Spleen (tissue), 11 donors: Measurements from ENCODE around the gene RCSD1. TPM values are rescaled to one million over a fixed set of nuclear protein-coding genes. Genes with fewer than 3 reads are reported as not detected.

ENCODE experiments used
- DNase-seq: peaks from one replicate; pipeline ENCODE4 v3.0.0-alpha.2; 2020
- H3K27ac ChIP-seq, 8 donors: fragments of 200-600 bp; sonication (generic) in 7 of 8; 1 replicate in 4 of 8; 2 replicates in 4 of 8; pipeline versions ENCODE4 v1.5.0 to v1.8.0; 2016 to 2021; ENCODE audit warnings: inconsistent platforms in 4 of 8, mild to moderate bottlenecking in 4 of 8, moderate library complexity in 1 of 8
- H3K27me3 ChIP-seq, 7 donors: fragments of 200-600 bp; sonication (generic) in 6 of 7; replicated peaks in 1 of 7; 1 replicate in 4 of 7; 2 replicates in 3 of 7; pipeline versions ENCODE4 v1.5.0 to v1.8.0; 2016 to 2021; ENCODE audit warnings: inconsistent platforms in 3 of 7, mild to moderate bottlenecking in 1 of 7
- H3K36me3 ChIP-seq, 6 donors: fragments of 200-600 bp; sonication (generic) in 5 of 6; 1 replicate in 4 of 6; 2 replicates in 2 of 6; pipeline versions ENCODE4 v1.5.0 to v1.8.0; 2016 to 2021; ENCODE audit warnings: inconsistent platforms in 2 of 6
- H3K4me1 ChIP-seq, 6 donors: fragments of 200-600 bp; sonication (generic) in 5 of 6; 1 replicate in 3 of 6; 2 replicates in 3 of 6; pipeline versions ENCODE4 v1.5.0 to v1.8.0; 2016 to 2021; ENCODE audit warnings: inconsistent platforms in 3 of 6
- H3K4me3 ChIP-seq, 8 donors: fragments of 200-600 bp; sonication (generic) in 7 of 8; 1 replicate in 4 of 8; 2 replicates in 4 of 8; pipeline versions ENCODE4 v1.5.0 to v1.8.0; 2016 to 2021; ENCODE audit warnings: inconsistent platforms in 4 of 8, mild to moderate bottlenecking in 4 of 8, moderate library complexity in 2 of 8
- H3K9me3 ChIP-seq, 8 donors: fragments of 200-600 bp; sonication (generic) in 7 of 8; 1 replicate in 4 of 8; 2 replicates in 4 of 8; pipeline versions ENCODE4 v1.5.0 to v1.8.0; 2016 to 2021; ENCODE audit warnings: inconsistent platforms in 4 of 8
- POLR2A ChIP-seq, 3 donors: fragments of 450-650 bp; IDR thresholded peaks; one replicate each; pipeline ENCODE4 v1.5.1; 2017; ENCODE audit warnings: antibody characterized with exemption in 3 of 3, mild to moderate bottlenecking in 1 of 3
- POLR2AphosphoS5 ChIP-seq, 3 donors: sonication (generic); formaldehyde crosslinking; IDR thresholded peaks; one replicate each; pipeline ENCODE4 v1.5.1; 2017; ENCODE audit warnings: antibody characterized with exemption in 3 of 3
- WGBS, 5 donors: extraction: QIAGEN DNeasy Blood & Tissue Kit in 3 of 5; methylation state at CpG; one replicate each; pipeline versions ENCODE4 v1.1.5 to v1.1.7; 2013 to 2018; 5-methylcytosine and 5-hydroxymethylcytosine counted together
- intact Hi-C: fragments of 100-400 bp; cut with DNase I; formaldehyde crosslinking; loops from one replicate; pipeline ENCODE4 v1.15.0; 2023; ENCODE audit warnings: low total_unique reads
- polyA plus RNA-seq, 3 donors: library from polyadenylated mRNA; stranded (reverse); fragments of 200-250 nt; gene quantifications; one replicate each; pipeline ENCODE4 v1.2.1, GENCODE V29; 2013
- total RNA-seq, 7 donors: library from RNA; depleted of rRNA in 3 of 7; stranded (reverse); fragments of >200 nt in 3 of 7; fragmentation: NEBNext Ultra II Directional in 4 of 7; extraction: Animal tissue kit (Norgen Biotek cat#: 25700) in 4 of 7; gene quantifications; one replicate each; pipeline versions ENCODE4 v1.1.0 to v1.2.1, GENCODE V29; 2016 to 2021
- TF ChIP-seq, protein P1 (sequence below), 11 experiments: fragments of 200-600 bp in 7 of 11; fragments of 450-650 bp in 4 of 11; sonication (generic) in 4 of 11; IDR thresholded peaks in 8 of 11; conservative IDR thresholded peaks in 3 of 11; 1 replicate in 7 of 11; 2 replicates in 4 of 11; pipeline versions ENCODE4 v1.4.0 to v1.8.0; 2016 to 2021; ENCODE audit warnings: antibody characterized with exemption in 11 of 11, inconsistent platforms in 4 of 11, mild to moderate bottlenecking in 1 of 11
- donor health status: healthy with polysubstance abuse.
- donor health status: DM: no; HTN: no; CAD: no; lungs with moderate emphysema.
- donor health status: DM: no; HTN: no; CAD: no.
- donor health status: Bipolar disorder and iron deficiency.
- donor health status: healthy.
- donor health status: DM: no; HTN: no; CAD: no.
- donor health status: DM: yes; HTN: yes; CAD: no.

The RCSD1 gene
- total and polyA plus RNA-seq, 10 donors = 58.9 to 144 (median 107) TPM

GRCh38 chr1:167631936-167632614 is 2.0 kb downstream of the RCSD1 start:
- WGBS, 5 donors = 13 to 33% (median 30%) methylated on average over 4 of the region's 4 CpGs
- peaks cover 0 to 41% (median 1%) of the 10 kb centered on the region in 6 donors for H3K36me3 ChIP-seq
- intact Hi-C loops = no loop called here
- no peaks in the 10 kb centered on the region for H3K27me3 ChIP-seq
- peak overlapping the region; percentile 86 to 100 (median 96) for H3K27ac ChIP-seq
- peak; percentile 83 for DNase-seq
- peak overlapping the region; percentile 52 to 92 (median 75) for H3K4me3 ChIP-seq
- H3K4me1 ChIP-seq = peaks cover 62 to 99% (median 81%) of the 10 kb centered on the region in 6 donors
- TF ChIP-seq POLR2AphosphoS5 (IDR thresholded peaks at IDR 0.05) (peak in 2 of 3 donors; percentile 49 to 64), POLR2A (IDR thresholded peaks at IDR 0.05) (no peak)
- no peaks in the 10 kb centered on the region for H3K9me3 ChIP-seq

GRCh38 chr1:167633258-167633944 is 3.4 kb downstream of the RCSD1 start:
- no peaks in the 10 kb centered on the region for H3K27me3 ChIP-seq
- peak overlapping the region in 5 of 8 donors; percentile 6 to 92 (median 75) for H3K4me3 ChIP-seq
- TF ChIP-seq POLR2A (IDR thresholded peaks at IDR 0.05) (no peak), POLR2AphosphoS5 (IDR thresholded peaks at IDR 0.05) (no peak)
- TF ChIP-seq, protein P1, sequence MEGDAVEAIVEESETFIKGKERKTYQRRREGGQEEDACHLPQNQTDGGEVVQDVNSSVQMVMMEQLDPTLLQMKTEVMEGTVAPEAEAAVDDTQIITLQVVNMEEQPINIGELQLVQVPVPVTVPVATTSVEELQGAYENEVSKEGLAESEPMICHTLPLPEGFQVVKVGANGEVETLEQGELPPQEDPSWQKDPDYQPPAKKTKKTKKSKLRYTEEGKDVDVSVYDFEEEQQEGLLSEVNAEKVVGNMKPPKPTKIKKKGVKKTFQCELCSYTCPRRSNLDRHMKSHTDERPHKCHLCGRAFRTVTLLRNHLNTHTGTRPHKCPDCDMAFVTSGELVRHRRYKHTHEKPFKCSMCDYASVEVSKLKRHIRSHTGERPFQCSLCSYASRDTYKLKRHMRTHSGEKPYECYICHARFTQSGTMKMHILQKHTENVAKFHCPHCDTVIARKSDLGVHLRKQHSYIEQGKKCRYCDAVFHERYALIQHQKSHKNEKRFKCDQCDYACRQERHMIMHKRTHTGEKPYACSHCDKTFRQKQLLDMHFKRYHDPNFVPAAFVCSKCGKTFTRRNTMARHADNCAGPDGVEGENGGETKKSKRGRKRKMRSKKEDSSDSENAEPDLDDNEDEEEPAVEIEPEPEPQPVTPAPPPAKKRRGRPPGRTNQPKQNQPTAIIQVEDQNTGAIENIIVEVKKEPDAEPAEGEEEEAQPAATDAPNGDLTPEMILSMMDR (IDR thresholded peaks at IDR 0.05 in 8 of 11, conservative IDR thresholded peaks at IDR 0.05 in 3 of 11) = no peak
- intact Hi-C loops = no loop called here
- no peaks in the 10 kb centered on the region for H3K9me3 ChIP-seq
- peaks cover 0 to 51% (median 4%) of the 10 kb centered on the region in 6 donors for H3K36me3 ChIP-seq
- peaks cover 60 to 99% (median 81%) of the 10 kb centered on the region in 6 donors for H3K4me1 ChIP-seq
- WGBS, 5 donors = 76 to 84% (median 80%) methylated on average over 3 of the region's 3 CpGs
- no peak for DNase-seq
- peak overlapping the region in 7 of 8 donors; percentile 93 to 100 (median 97) for H3K27ac ChIP-seq

DNA sequence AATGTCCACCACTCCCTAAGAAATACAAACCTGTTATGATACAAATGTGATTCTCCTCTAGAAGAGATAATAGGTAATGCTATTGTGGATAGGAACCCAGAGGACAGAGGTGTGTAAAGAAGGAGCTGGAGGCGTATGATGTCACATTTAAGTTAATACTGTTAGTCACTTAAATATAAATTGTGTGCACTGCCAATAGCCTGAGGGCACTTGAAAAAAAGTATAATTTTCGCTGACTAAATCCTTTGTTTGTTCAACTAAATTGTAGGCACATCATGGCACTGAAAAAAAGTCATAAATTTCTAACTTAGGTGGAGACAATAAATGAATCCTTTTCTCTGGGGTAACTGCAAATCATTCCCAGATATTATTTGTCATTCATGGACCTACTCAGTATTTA is 4.4 kb downstream of the RCSD1 start:
- Histone ChIP-seq H3K27ac (peak overlapping the region in 6 of 8 donors; percentile 46 to 100 (median 98)), H3K9me3 (no peaks in the 10 kb centered on the region), H3K36me3 (peaks cover 0 to 62% (median 7%) of the 10 kb centered on the region in 6 donors), H3K27me3 (no peaks in the 10 kb centered on the region), H3K4me1 (peaks cover 51 to 93% (median 78%) of the 10 kb centered on the region in 6 donors), H3K4me3 (peak overlapping the region in 4 of 8 donors; percentile 52 to 92 (median 78))
- WGBS, 5 donors = 82 to 90% (median 88%) methylated on average over 2 of the region's 2 CpGs
- DNase-seq = no peak
- TF ChIP-seq POLR2A (IDR thresholded peaks at IDR 0.05) (no peak), POLR2AphosphoS5 (IDR thresholded peaks at IDR 0.05) (no peak)
- TF ChIP-seq, protein P1 (IDR thresholded peaks at IDR 0.05 in 8 of 11, conservative IDR thresholded peaks at IDR 0.05 in 3 of 11) = no peak
- intact Hi-C loops = no loop called here

GRCh38 chr1:167635156-167635648 is 5.2 kb downstream of the RCSD1 start:
- Histone ChIP-seq H3K27me3 (no peaks in the 10 kb centered on the region), H3K36me3 (peaks cover 0 to 69% (median 13%) of the 10 kb centered on the region in 6 donors), H3K4me1 (peaks cover 51 to 95% (median 77%) of the 10 kb centered on the region in 6 donors), H3K9me3 (no peaks in the 10 kb centered on the region), H3K27ac (peak overlapping the region in 3 of 8 donors; percentile 93 to 100 (median 99)), H3K4me3 (peak overlapping the region in 1 of 8 donors; percentile 14)
- intact Hi-C loops = no loop called here
- TF ChIP-seq POLR2AphosphoS5 (IDR thresholded peaks at IDR 0.05) (peak in 2 of 3 donors; percentile 9 to 42), POLR2A (IDR thresholded peaks at IDR 0.05) (no peak)
- 72 to 88% (median 83%) methylated on average over 19 of the region's 19 CpGs for WGBS, 5 donors
- no peak for DNase-seq
